SK-N-SH treated with all-trans-retinoic acid at 6 μM for 48 hours (cell line): ENCODE results near the gene PERM1.

Source experiments
- ARNTL ChIP-seq: fragments of 450-650 bp; formaldehyde crosslinking; IDR thresholded peaks from 2 replicates; pipeline ENCODE4 v1.5.0; 2020; ENCODE audit warnings: low read depth, mild to moderate bottlenecking, moderate library complexity, borderline replicate concordance
- CSDC2 ChIP-seq: fragments of 250-450 bp; sonication (Bioruptor Pico); IDR thresholded peaks from 2 replicates; pipeline ENCODE4 v1.5.0; 2020; ENCODE audit warnings: mild to moderate bottlenecking, moderate library complexity
- GLIS3 ChIP-seq: fragments of 250-450 bp; sonication (Bioruptor Pico); IDR thresholded peaks from 2 replicates; pipeline ENCODE4 v1.5.0; 2020; ENCODE audit warnings: mild to moderate bottlenecking, moderate library complexity
- TCF4 ChIP-seq: fragments of 250-450 bp; sonication (Bioruptor Pico); IDR thresholded peaks from 2 replicates; pipeline ENCODE4 v1.8.0; 2021; ENCODE audit warnings: mild to moderate bottlenecking, moderate library complexity, borderline replicate concordance
- ZFP3 ChIP-seq: fragments of 250-450 bp; sonication (Bioruptor Pico); IDR thresholded peaks from 2 replicates; pipeline ENCODE4 v1.5.0; 2020; ENCODE audit warnings: mild to moderate bottlenecking, moderate library complexity
- ZFP30 ChIP-seq: fragments of 450-650 bp; formaldehyde crosslinking; IDR thresholded peaks from 2 replicates; pipeline ENCODE4 v1.5.0; 2022; ENCODE audit warnings: mild to moderate bottlenecking, moderate library complexity
- ZNF565 ChIP-seq: fragments of 450-650 bp; formaldehyde crosslinking; conservative IDR thresholded peaks from 2 replicates; pipeline ENCODE4 v1.5.0; 2020; ENCODE audit warnings: low read depth, mild to moderate bottlenecking, moderate library complexity
- ZNF70 ChIP-seq: fragments of 450-650 bp; formaldehyde crosslinking; IDR thresholded peaks from 2 replicates; pipeline ENCODE4 v1.5.0; 2020; ENCODE audit warnings: mild to moderate bottlenecking, moderate library complexity
- TF ChIP-seq, protein P1 (sequence below): fragments of 250-450 bp; sonication (Bioruptor Pico); IDR thresholded peaks from 2 replicates; pipeline ENCODE4 v1.8.0; 2020; ENCODE audit warnings: mild to moderate bottlenecking, moderate library complexity, borderline replicate concordance

GRCh38 chr1:961132-961669 is 20.7 kb downstream of the PERM1 start:
- TF ChIP-seq TCF4 (CRISPR knock-in tag) (no peak), CSDC2 (CRISPR knock-in tag) (no peak), ZFP3 (CRISPR knock-in tag) (no peak), GLIS3 (no peak), ARNTL (CRISPR knock-in tag) (no peak), ZNF565 (CRISPR knock-in tag) (no peak), ZFP30 (CRISPR knock-in tag) (no peak), ZNF70 (CRISPR knock-in tag) (no peak)
- TF ChIP-seq, protein P1, sequence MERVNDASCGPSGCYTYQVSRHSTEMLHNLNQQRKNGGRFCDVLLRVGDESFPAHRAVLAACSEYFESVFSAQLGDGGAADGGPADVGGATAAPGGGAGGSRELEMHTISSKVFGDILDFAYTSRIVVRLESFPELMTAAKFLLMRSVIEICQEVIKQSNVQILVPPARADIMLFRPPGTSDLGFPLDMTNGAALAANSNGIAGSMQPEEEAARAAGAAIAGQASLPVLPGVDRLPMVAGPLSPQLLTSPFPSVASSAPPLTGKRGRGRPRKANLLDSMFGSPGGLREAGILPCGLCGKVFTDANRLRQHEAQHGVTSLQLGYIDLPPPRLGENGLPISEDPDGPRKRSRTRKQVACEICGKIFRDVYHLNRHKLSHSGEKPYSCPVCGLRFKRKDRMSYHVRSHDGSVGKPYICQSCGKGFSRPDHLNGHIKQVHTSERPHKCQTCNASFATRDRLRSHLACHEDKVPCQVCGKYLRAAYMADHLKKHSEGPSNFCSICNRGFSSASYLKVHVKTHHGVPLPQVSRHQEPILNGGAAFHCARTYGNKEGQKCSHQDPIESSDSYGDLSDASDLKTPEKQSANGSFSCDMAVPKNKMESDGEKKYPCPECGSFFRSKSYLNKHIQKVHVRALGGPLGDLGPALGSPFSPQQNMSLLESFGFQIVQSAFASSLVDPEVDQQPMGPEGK (CRISPR knock-in tag): no peak
